SK-N-SH treated with all-trans-retinoic acid at 6 μM for 48 hours (cell line): ENCODE results near the gene PHLDA1.

Source experiments
- ATAC-seq: fragments of 200-7000 bp; cut with Tn5 transposase; 3 replicates; pipeline ENCODE4 v1.9.1; 2020; ENCODE audit warnings: mild to moderate bottlenecking, moderate library complexity
- ARNTL ChIP-seq: fragments of 450-650 bp; formaldehyde crosslinking; IDR thresholded peaks from 2 replicates; pipeline ENCODE4 v1.5.0; 2020; ENCODE audit warnings: low read depth, mild to moderate bottlenecking, moderate library complexity, borderline replicate concordance
- BACH2 ChIP-seq: fragments of 250-450 bp; sonication (Bioruptor Pico); IDR thresholded peaks from 2 replicates; pipeline ENCODE4 v1.9.0; 2021; ENCODE audit warnings: mild to moderate bottlenecking, borderline replicate concordance
- CSDC2 ChIP-seq: fragments of 250-450 bp; sonication (Bioruptor Pico); IDR thresholded peaks from 2 replicates; pipeline ENCODE4 v1.5.0; 2020; ENCODE audit warnings: mild to moderate bottlenecking, moderate library complexity
- ESRRG ChIP-seq: fragments of 250-450 bp; sonication (Bioruptor Pico); IDR thresholded peaks from 2 replicates; pipeline ENCODE4 v1.6.1; 2021; ENCODE audit warnings: mild to moderate bottlenecking
- GLIS3 ChIP-seq: fragments of 250-450 bp; sonication (Bioruptor Pico); IDR thresholded peaks from 2 replicates; pipeline ENCODE4 v1.5.0; 2020; ENCODE audit warnings: mild to moderate bottlenecking, moderate library complexity
- ISL1 ChIP-seq: fragments of 250-450 bp; sonication (Bioruptor Pico); IDR thresholded peaks from 2 replicates; pipeline ENCODE4 v2.1.2; 2022; ENCODE audit warnings: mild to moderate bottlenecking, moderate library complexity
- OSR1 ChIP-seq: fragments of 250-450 bp; sonication (Bioruptor Pico); IDR thresholded peaks from 2 replicates; pipeline ENCODE4 v1.8.0; 2022; ENCODE audit warnings: moderate library complexity, mild to moderate bottlenecking, inconsistent platforms
- PPARA ChIP-seq: fragments of 250-450 bp; sonication (Bioruptor Pico); IDR thresholded peaks from 2 replicates; pipeline ENCODE4 v1.5.0; 2020; ENCODE audit warnings: mild to moderate bottlenecking, borderline replicate concordance
- RARB ChIP-seq: fragments of 250-450 bp; sonication (Bioruptor Pico); IDR thresholded peaks from 2 replicates; pipeline ENCODE4 v1.8.0; 2021; ENCODE audit warnings: mild to moderate bottlenecking, moderate library complexity
- SNAI2 ChIP-seq: fragments of 250-450 bp; sonication (Bioruptor Pico); IDR thresholded peaks from 2 replicates; pipeline ENCODE4 v1.5.0; 2020; ENCODE audit warnings: mild to moderate bottlenecking, moderate library complexity
- TCF4 ChIP-seq: fragments of 250-450 bp; sonication (Bioruptor Pico); IDR thresholded peaks from 2 replicates; pipeline ENCODE4 v1.8.0; 2021; ENCODE audit warnings: mild to moderate bottlenecking, moderate library complexity, borderline replicate concordance
- TSHZ2 ChIP-seq: fragments of 250-450 bp; sonication (Bioruptor Pico); IDR thresholded peaks from 2 replicates; pipeline ENCODE4 v1.5.0; 2020; ENCODE audit warnings: mild to moderate bottlenecking, moderate library complexity
- ZC3H10 ChIP-seq: fragments of 250-450 bp; sonication (Bioruptor Pico); IDR thresholded peaks from 2 replicates; pipeline ENCODE4 v1.5.1; 2021; ENCODE audit warnings: mild to moderate bottlenecking, moderate library complexity
- ZFP3 ChIP-seq: fragments of 250-450 bp; sonication (Bioruptor Pico); IDR thresholded peaks from 2 replicates; pipeline ENCODE4 v1.5.0; 2020; ENCODE audit warnings: mild to moderate bottlenecking, moderate library complexity
- ZFP30 ChIP-seq: fragments of 450-650 bp; formaldehyde crosslinking; IDR thresholded peaks from 2 replicates; pipeline ENCODE4 v1.5.0; 2022; ENCODE audit warnings: mild to moderate bottlenecking, moderate library complexity
- ZNF565 ChIP-seq: fragments of 450-650 bp; formaldehyde crosslinking; conservative IDR thresholded peaks from 2 replicates; pipeline ENCODE4 v1.5.0; 2020; ENCODE audit warnings: low read depth, mild to moderate bottlenecking, moderate library complexity
- ZNF70 ChIP-seq: fragments of 450-650 bp; formaldehyde crosslinking; IDR thresholded peaks from 2 replicates; pipeline ENCODE4 v1.5.0; 2020; ENCODE audit warnings: mild to moderate bottlenecking, moderate library complexity
- ZNF8 ChIP-seq: fragments of 450-650 bp; formaldehyde crosslinking; IDR thresholded peaks from 2 replicates; pipeline ENCODE4 v1.5.0; 2020; ENCODE audit warnings: mild to moderate bottlenecking, moderate library complexity
- TF ChIP-seq, protein P1 (sequence below): fragments of 250-450 bp; sonication (Bioruptor Pico); IDR thresholded peaks from 2 replicates; pipeline ENCODE4 v1.5.1; 2021; ENCODE audit warnings: mild to moderate bottlenecking, moderate library complexity
- TF ChIP-seq, protein P2 (sequence below): fragments of 250-450 bp; sonication (Bioruptor Pico); IDR thresholded peaks from 2 replicates; pipeline ENCODE4 v1.8.0; 2020; ENCODE audit warnings: mild to moderate bottlenecking, moderate library complexity, borderline replicate concordance
- TF ChIP-seq, protein P3 (sequence below): fragments of 250-450 bp; sonication (Bioruptor Pico); IDR thresholded peaks from 2 replicates; pipeline ENCODE4 v1.8.0; 2021; ENCODE audit warnings: low read depth, mild to moderate bottlenecking, moderate library complexity, borderline replicate concordance

The PHLDA1 gene

DNA sequence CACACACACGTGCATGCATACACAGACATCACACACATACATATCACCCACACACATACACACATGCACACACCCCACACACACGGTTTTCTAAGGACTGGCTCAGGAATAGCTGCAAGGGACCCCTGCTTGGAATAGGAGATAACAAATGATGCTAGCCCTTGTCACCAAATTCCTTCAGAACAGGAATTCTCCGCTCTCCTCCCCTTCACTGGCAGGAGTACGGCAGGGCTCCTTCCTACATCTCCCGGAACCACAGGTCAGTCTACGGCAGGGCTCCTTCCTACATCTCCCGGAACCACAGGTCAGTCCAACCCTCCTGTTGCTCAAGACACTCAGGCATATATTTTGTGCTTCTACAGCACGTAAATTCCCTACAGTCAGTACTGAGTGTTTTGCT lies 23.9 kb downstream of the PHLDA1 start:
- no peak for ATAC-seq
- no peak for TF ChIP-seq ARNTL (CRISPR knock-in tag)
- TF ChIP-seq ZNF8 (CRISPR knock-in tag) = no peak
- TF ChIP-seq, protein P1, sequence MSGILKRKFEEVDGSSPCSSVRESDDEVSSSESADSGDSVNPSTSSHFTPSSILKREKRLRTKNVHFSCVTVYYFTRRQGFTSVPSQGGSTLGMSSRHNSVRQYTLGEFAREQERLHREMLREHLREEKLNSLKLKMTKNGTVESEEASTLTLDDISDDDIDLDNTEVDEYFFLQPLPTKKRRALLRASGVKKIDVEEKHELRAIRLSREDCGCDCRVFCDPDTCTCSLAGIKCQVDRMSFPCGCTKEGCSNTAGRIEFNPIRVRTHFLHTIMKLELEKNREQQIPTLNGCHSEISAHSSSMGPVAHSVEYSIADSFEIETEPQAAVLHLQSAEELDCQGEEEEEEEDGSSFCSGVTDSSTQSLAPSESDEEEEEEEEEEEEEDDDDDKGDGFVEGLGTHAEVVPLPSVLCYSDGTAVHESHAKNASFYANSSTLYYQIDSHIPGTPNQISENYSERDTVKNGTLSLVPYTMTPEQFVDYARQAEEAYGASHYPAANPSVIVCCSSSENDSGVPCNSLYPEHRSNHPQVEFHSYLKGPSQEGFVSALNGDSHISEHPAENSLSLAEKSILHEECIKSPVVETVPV (CRISPR knock-in tag) = no peak
- TF ChIP-seq TCF4 = no peak
- no peak for TF ChIP-seq ZFP3 (CRISPR knock-in tag)
- TF ChIP-seq ZC3H10 (CRISPR knock-in tag) = no peak
- no peak for TF ChIP-seq CSDC2 (CRISPR knock-in tag)
- no peak for TF ChIP-seq GLIS3 (CRISPR knock-in tag)
- TF ChIP-seq BACH2 = no peak
- TF ChIP-seq ISL1 (CRISPR knock-in tag) = no peak
- TF ChIP-seq ZNF565 (CRISPR knock-in tag) = no peak
- TF ChIP-seq PPARA (CRISPR knock-in tag) = no peak
- TF ChIP-seq, all 23 proteins: peak for 0

DNA sequence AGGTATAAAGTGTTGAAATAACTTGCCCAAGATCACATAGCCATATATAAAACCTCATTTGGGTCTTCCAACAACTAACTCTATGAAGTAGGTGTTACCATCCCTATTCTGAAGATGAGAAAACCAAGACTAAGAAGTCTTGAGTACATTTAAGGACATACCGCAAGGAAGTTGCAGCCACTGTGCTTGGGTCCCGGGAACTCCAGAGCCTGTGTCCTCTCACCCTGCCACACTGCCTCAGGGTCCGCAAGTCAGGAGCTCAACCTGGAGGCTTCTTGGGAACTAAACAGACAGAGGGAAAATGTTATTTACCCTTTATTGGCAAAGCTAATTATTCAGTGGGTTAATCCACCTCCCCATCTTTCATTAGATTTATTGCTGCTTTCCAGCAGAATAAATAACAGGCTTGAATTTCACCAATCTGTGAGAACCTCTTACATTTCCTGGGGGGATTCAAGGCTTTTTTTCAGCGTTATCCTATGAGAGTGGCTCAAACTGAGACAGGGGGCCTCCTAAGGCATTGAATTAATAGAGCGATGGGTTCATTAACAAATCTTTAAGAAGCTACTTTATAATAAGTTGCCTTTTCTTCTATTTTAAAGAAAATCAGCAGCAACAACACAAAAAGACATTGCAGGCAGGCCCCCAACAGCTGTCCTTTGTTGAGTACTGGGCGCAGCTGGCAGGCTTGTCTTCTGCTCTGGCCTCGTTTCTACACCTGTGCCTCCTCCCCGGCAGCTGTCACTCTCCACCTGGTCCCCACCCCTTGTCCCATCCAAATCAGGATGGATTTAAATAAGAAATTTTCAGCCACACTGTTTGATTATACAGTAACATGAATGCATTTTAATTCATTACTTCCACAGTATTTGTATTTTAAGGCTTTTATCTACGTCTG lies 25.3 kb downstream of the PHLDA1 start:
- TF ChIP-seq CSDC2 (CRISPR knock-in tag) (no peak), ZNF8 (CRISPR knock-in tag) (peak; percentile 72), ZNF565 (CRISPR knock-in tag) (no peak), ZNF70 (no peak)
- TF ChIP-seq, protein P2, sequence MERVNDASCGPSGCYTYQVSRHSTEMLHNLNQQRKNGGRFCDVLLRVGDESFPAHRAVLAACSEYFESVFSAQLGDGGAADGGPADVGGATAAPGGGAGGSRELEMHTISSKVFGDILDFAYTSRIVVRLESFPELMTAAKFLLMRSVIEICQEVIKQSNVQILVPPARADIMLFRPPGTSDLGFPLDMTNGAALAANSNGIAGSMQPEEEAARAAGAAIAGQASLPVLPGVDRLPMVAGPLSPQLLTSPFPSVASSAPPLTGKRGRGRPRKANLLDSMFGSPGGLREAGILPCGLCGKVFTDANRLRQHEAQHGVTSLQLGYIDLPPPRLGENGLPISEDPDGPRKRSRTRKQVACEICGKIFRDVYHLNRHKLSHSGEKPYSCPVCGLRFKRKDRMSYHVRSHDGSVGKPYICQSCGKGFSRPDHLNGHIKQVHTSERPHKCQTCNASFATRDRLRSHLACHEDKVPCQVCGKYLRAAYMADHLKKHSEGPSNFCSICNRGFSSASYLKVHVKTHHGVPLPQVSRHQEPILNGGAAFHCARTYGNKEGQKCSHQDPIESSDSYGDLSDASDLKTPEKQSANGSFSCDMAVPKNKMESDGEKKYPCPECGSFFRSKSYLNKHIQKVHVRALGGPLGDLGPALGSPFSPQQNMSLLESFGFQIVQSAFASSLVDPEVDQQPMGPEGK (CRISPR knock-in tag) = no peak
- no peak for ATAC-seq

DNA sequence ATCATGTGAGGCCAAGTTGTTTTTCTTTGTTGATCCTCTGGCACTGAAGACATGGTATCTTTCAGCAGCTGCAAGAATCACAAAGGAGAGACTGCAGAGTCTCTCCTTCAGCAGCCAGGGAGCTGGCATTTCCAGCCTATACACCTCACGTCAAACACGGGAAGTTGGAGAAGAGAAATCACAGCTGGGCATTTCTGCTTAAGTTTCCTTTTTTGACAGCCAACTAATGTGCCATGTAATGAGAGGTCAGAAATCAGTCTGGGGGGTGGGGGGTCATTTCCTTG lies 28.3 kb downstream of the PHLDA1 start:
- ATAC-seq = peak; percentile 44; the same call in 2 of the 3 replicates
- no peak for TF ChIP-seq ESRRG (CRISPR knock-in tag)
- TF ChIP-seq RARB (CRISPR knock-in tag) = no peak
- no peak for TF ChIP-seq ZFP3 (CRISPR knock-in tag)
- no peak for TF ChIP-seq ZNF565 (CRISPR knock-in tag)
- TF ChIP-seq, protein P3, sequence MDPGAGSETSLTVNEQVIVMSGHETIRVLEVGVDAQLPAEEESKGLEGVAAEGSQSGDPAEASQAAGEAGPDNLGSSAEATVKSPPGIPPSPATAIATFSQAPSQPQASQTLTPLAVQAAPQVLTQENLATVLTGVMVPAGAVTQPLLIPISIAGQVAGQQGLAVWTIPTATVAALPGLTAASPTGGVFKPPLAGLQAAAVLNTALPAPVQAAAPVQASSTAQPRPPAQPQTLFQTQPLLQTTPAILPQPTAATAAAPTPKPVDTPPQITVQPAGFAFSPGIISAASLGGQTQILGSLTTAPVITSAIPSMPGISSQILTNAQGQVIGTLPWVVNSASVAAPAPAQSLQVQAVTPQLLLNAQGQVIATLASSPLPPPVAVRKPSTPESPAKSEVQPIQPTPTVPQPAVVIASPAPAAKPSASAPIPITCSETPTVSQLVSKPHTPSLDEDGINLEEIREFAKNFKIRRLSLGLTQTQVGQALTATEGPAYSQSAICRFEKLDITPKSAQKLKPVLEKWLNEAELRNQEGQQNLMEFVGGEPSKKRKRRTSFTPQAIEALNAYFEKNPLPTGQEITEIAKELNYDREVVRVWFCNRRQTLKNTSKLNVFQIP (CRISPR knock-in tag) = no peak
- no peak for TF ChIP-seq TSHZ2
- no peak for TF ChIP-seq BACH2
- no peak for TF ChIP-seq ZNF8 (CRISPR knock-in tag)
- TF ChIP-seq, protein P1 (CRISPR knock-in tag) = no peak
- no peak for TF ChIP-seq ZFP30
- TF ChIP-seq PPARA (CRISPR knock-in tag) = no peak
- TF ChIP-seq, protein P2 (CRISPR knock-in tag) = no peak
- TF ChIP-seq ARNTL (CRISPR knock-in tag) = no peak
- no peak for TF ChIP-seq SNAI2
- no peak for TF ChIP-seq OSR1
- TF ChIP-seq ISL1 (CRISPR knock-in tag) = no peak
- TF ChIP-seq GLIS3 (CRISPR knock-in tag) = no peak
- TF ChIP-seq CSDC2 (CRISPR knock-in tag) = no peak
